Neuron (in vitro differentiated cells): ENCODE data around the gene CUL3.

Source experiments
- H2AFZ ChIP-seq: one replicate; pipeline ENCODE4 v1.6.1; 2013; ENCODE audit warnings: low read depth, mild to moderate bottlenecking, inconsistent platforms, low read length, moderate library complexity
- H3K27me3 ChIP-seq: one replicate; pipeline ENCODE4 v1.6.1; 2013; ENCODE audit warnings: low read length; ENCODE audit not compliant: insufficient read depth
- H3K36me3 ChIP-seq: one replicate; pipeline ENCODE4 v1.6.1; 2013; ENCODE audit warnings: low read length; ENCODE audit not compliant: insufficient read depth
- H3K4me1 ChIP-seq: one replicate; pipeline ENCODE4 v1.6.1; 2013; ENCODE audit warnings: low read length; ENCODE audit not compliant: insufficient read depth
- H3K4me3 ChIP-seq: 2 replicates; pipeline ENCODE4 v1.5.1; 2013; ENCODE audit warnings: mild to moderate bottlenecking, low read length, moderate library complexity
- H3K9me3 ChIP-seq: one replicate; pipeline ENCODE4 v1.6.1; 2013; ENCODE audit warnings: low read length

The CUL3 gene

GRCh38 chr2:224573724-224574123, 11.4 kb downstream of the CUL3 start:
- H2AFZ ChIP-seq = no peak overlapping the region
- no peaks in the 10 kb centered on the region for H3K36me3 ChIP-seq
- H3K27me3 ChIP-seq = no peaks in the 10 kb centered on the region
- H3K4me1 ChIP-seq = peaks cover 5% of the 10 kb centered on the region
- no peak overlapping the region for H3K4me3 ChIP-seq
- peaks cover 1% of the 10 kb centered on the region for H3K9me3 ChIP-seq

- no peaks in the 10 kb centered on the region for H3K27me3 ChIP-seq
- H3K9me3 ChIP-seq = peaks cover 2% of the 10 kb centered on the region
- no peaks in the 10 kb centered on the region for H3K36me3 ChIP-seq
- H2AFZ ChIP-seq = no peak overlapping the region
- H3K4me1 ChIP-seq = peaks cover 5% of the 10 kb centered on the region
- no peak overlapping the region for H3K4me3 ChIP-seq
Observed at GRCh38 chr2:224572338-224572737, 12.8 kb downstream of the CUL3 start.

DNA sequence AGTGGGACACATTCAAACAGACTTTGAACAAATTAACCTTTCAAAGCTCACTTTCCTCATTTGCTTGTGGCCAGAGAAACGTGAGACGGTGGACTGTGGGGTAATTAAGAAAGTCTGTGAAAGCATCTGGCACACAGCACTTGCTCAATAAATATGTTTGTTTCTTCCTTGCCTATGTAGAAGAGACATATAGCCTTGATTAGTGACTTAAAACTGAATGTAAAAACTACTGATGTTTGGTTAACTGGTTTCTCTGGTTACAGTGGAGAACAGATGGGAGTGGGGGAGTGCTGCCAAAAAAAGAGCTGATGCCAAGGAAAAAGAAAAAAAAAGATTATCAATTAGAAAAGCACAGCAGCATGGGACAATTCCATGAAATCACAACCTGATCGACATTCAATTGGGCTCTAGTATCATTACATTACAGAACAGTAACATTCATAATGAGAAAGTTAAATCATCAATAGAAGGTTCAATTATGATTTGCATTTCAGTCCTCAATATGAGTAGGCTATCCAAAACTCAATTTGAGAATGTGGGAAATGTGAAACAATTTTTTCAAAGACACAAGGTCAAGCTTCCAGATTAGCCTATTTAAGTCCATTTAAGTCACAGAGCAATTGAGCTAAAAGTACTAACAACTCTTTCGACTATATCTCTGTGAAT, 14.7 kb downstream of the CUL3 start:
- peaks cover 15% of the 10 kb centered on the region for H3K36me3 ChIP-seq
- peaks cover 11% of the 10 kb centered on the region for H3K9me3 ChIP-seq
- no peaks in the 10 kb centered on the region for H3K27me3 ChIP-seq
- H3K4me1 ChIP-seq = peaks cover 5% of the 10 kb centered on the region
- no peak overlapping the region for H3K4me3 ChIP-seq
- no peak overlapping the region for H2AFZ ChIP-seq

GRCh38 chr2:224569654-224570053, 15.5 kb downstream of the CUL3 start:
- Histone ChIP-seq H3K4me1 (peaks cover 5% of the 10 kb centered on the region), H3K27me3 (no peaks in the 10 kb centered on the region), H3K4me3 (no peak overlapping the region), H2AFZ (no peak overlapping the region), H3K9me3 (peaks cover 11% of the 10 kb centered on the region), H3K36me3 (peaks cover 16% of the 10 kb centered on the region)

- Histone ChIP-seq H3K4me1 (peaks cover 5% of the 10 kb centered on the region), H3K9me3 (peaks cover 11% of the 10 kb centered on the region), H3K4me3 (no peak overlapping the region), H3K36me3 (peaks cover 16% of the 10 kb centered on the region), H3K27me3 (no peaks in the 10 kb centered on the region), H2AFZ (no peak overlapping the region)
Observed at GRCh38 chr2:224565452-224566035, 19.6 kb downstream of the CUL3 start.

DNA sequence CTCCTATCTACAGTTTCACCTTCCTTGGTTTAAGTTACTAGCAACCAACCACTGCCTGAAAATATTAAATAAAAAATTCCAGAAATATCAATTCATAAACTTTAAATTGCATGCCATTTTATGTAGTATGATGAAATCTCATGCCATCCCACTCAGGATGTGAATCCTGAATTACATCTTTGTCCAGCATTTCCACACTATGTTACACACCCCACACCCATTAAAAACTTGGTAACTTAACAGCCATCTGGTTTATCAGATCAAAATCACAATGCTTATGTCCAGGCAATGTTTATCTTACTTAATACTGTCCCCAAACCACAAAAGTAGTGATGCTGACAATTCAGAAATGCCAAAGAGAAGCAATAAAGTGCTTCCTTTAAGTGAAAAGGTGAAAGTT, 21.6 kb downstream of the CUL3 start:
- Histone ChIP-seq H3K4me1 (no peaks in the 10 kb centered on the region), H3K36me3 (peaks cover 16% of the 10 kb centered on the region), H3K27me3 (no peaks in the 10 kb centered on the region), H3K9me3 (peaks cover 13% of the 10 kb centered on the region), H3K4me3 (no peak overlapping the region), H2AFZ (no peak overlapping the region)

DNA sequence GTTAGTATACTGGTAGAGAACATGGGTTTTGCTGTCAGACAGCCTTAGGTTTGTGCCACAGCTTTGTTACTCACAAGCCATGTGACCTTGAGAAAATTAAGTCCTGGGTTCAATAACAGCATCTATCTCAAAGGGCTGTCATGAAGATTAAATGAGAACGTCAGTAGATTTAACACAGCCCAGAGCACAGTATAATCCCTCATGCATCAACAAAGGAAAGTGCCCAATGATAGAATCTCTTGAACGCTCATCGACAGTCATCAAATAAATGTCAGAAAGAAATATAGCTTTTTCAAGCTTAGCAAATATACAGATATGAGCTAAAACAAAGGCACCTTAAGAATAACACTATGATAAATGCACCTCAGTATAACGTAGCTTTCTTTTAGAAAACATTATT, 22.3 kb downstream of the CUL3 start:
- H3K4me1 ChIP-seq = no peaks in the 10 kb centered on the region

DNA sequence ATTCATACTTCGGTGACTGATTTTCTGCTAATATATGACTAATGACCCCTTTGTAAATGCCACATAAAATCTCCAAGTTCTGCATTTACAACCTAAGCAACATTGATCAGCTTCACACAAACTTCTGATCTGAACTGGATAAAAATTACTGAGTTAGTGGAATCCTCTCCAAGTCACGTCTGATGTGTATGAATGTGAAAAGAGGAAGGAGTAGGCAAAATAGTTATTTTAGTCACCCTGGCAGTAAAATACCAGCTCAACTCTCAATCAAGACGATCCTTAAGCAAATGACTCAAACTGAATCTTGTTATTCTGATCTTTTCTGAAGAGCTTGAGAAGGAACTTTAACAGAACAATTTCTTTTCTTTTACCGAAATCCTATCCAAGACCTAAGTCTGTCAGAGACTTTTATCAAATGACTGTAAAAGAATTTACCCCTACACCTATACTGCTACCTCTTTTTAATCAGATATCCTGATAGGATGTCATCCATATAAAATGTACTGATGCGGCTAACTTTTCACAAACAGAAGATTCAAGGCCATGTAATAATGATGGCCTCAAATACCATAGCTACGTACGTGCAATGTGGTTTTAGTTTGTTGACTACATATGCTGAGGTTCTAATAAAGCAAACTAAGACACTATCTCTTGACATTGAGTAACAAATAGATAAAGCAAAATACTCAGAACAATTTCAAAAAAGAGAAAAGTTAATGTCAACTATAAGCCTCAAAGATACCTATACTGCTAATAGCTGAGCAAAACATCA, 23.7 kb downstream of the CUL3 start:
- no peak overlapping the region for H3K4me3 ChIP-seq
- H3K27me3 ChIP-seq = no peaks in the 10 kb centered on the region
- H3K4me1 ChIP-seq = no peaks in the 10 kb centered on the region
- no peak overlapping the region for H2AFZ ChIP-seq
- peaks cover 18% of the 10 kb centered on the region for H3K36me3 ChIP-seq
- H3K9me3 ChIP-seq = peaks cover 6% of the 10 kb centered on the region

More for the DNA sequence above, 22.3 kb downstream of the CUL3 start:
- peaks cover 18% of the 10 kb centered on the region for H3K36me3 ChIP-seq
- H3K27me3 ChIP-seq = no peaks in the 10 kb centered on the region
- H3K4me3 ChIP-seq = no peak overlapping the region
- no peak overlapping the region for H2AFZ ChIP-seq
- peaks cover 13% of the 10 kb centered on the region for H3K9me3 ChIP-seq

DNA sequence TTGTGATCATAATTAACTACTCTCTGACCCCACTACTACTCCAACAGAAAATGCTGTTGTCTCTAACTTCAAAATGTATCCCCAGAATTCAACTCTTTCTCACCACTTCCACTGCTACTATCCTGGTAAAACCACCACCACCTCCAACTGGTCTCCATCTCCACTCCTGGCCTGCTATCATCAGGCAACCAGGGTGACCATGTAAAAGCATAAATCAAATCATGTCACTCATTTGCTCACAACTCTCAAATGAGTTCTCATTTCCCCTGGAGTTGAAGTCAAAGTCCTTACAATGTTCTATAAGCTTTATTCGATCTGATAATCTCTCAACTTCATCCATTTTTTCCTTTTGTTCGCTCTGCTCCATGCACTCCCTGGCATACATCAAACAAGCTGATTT, 24.6 kb downstream of the CUL3 start:
- Histone ChIP-seq H3K36me3 (peaks cover 17% of the 10 kb centered on the region), H2AFZ (no peak overlapping the region), H3K4me1 (no peaks in the 10 kb centered on the region), H3K4me3 (no peak overlapping the region), H3K27me3 (no peaks in the 10 kb centered on the region), H3K9me3 (peaks cover 2% of the 10 kb centered on the region)

GRCh38 chr2:224557610-224558009, 27.6 kb downstream of the CUL3 start:
- Histone ChIP-seq H2AFZ (no peak overlapping the region), H3K9me3 (peaks cover 2% of the 10 kb centered on the region), H3K4me1 (no peaks in the 10 kb centered on the region), H3K27me3 (no peaks in the 10 kb centered on the region), H3K36me3 (peaks cover 29% of the 10 kb centered on the region), H3K4me3 (no peak overlapping the region)

- Histone ChIP-seq H3K9me3 (peaks cover 4% of the 10 kb centered on the region), H3K4me1 (no peaks in the 10 kb centered on the region), H3K4me3 (no peak overlapping the region), H3K36me3 (peaks cover 31% of the 10 kb centered on the region), H2AFZ (no peak overlapping the region), H3K27me3 (no peaks in the 10 kb centered on the region)
Observed at GRCh38 chr2:224556381-224556780, 28.8 kb downstream of the CUL3 start.

GRCh38 chr2:224555823-224556366, 29.3 kb downstream of the CUL3 start:
- Histone ChIP-seq H2AFZ (no peak overlapping the region), H3K4me3 (no peak overlapping the region), H3K9me3 (peaks cover 4% of the 10 kb centered on the region), H3K27me3 (no peaks in the 10 kb centered on the region), H3K4me1 (no peaks in the 10 kb centered on the region), H3K36me3 (peaks cover 31% of the 10 kb centered on the region)

DNA sequence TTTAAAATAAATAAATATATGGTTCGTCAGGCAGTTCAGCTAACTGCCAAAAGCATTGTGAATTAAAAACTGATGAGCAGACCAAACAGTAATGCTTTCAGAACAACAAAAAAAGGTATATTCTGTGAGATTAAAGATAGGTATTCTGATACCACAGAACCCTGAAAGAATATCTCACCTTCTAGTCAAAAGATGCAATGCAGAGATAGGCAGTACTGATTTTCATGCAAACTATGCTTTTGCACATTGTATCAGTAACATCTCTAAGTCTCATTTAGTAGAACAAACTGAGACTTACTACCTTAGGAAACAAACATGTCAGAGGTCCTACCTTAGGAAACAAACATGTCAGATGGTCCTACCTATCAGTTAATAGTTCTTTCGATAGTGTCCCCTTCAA, 32.4 kb downstream of the CUL3 start:
- H3K36me3 ChIP-seq = peaks cover 28% of the 10 kb centered on the region
- no peak overlapping the region for H2AFZ ChIP-seq
- peaks cover 5% of the 10 kb centered on the region for H3K9me3 ChIP-seq
- no peaks in the 10 kb centered on the region for H3K27me3 ChIP-seq
- H3K4me3 ChIP-seq = no peak overlapping the region
- no peaks in the 10 kb centered on the region for H3K4me1 ChIP-seq
